B cell (primary cell): ENCODE data around the gene KLHL22. TPM values are rescaled to one million over a fixed set of nuclear protein-coding genes. Genes with fewer than 3 reads are reported as not detected.
"Not testable (repeated sequence)": the region's sequence is repeated elsewhere in the genome, so short reads cannot be mapped to it uniquely, and the experiment has no call there.

Source experiments
- ATAC-seq: fragments of 200-7000 bp; cut with Tn5 transposase; one replicate; pipeline ENCODE4 v1.10.0; 2021; ENCODE audit warnings: low read depth, mild to moderate bottlenecking, moderate number of reproducible peaks, moderate library complexity
- CTCF ChIA-PET: fragments of 350-600 bp; sonication (Branson Sonifier 250); formaldehyde crosslinking; loops from one replicate; lab custom pipeline; 2021; ENCODE audit warnings: antibody characterized with exemption, inconsistent platforms; lab: Charles Lee
- POLR2A ChIA-PET: fragments of 350-600 bp; sonication (Branson Sonifier 250); formaldehyde crosslinking; loops from one replicate; lab custom pipeline; 2021; ENCODE audit warnings: antibody characterized with exemption; lab: Charles Lee
- DNase-seq: peaks from one replicate; pipeline ENCODE4 v3.0.0; 2013
- H2AFZ ChIP-seq: 2 replicates; pipeline ENCODE4 v1.6.1; 2012; ENCODE audit warnings: mild to moderate bottlenecking, low read depth, low read length; ENCODE audit not compliant: insufficient read depth, poor library complexity, severe bottlenecking
- H3K27ac ChIP-seq, 2 donors: 1 replicate in 1 of 2; 2 replicates in 1 of 2; pipeline ENCODE4 v1.5.1; 2012 to 2013; ENCODE audit warnings: low read length in 2 of 2, mild to moderate bottlenecking in 2 of 2, moderate library complexity in 1 of 2
- H3K27me3 ChIP-seq, 4 experiments: fragments of 200-600 bp in 1 of 4; sonication (generic) in 1 of 4; replicated peaks in 1 of 4; 1 replicate in 2 of 4; 2 replicates in 2 of 4; pipeline versions ENCODE4 v1.6.1 to v1.7.0; 2013 to 2016; ENCODE audit warnings: low read length in 3 of 4, mild to moderate bottlenecking in 2 of 4, mixed read lengths in 1 of 4, moderate library complexity in 1 of 4; ENCODE audit not compliant: insufficient read depth in 4 of 4, control insufficient read depth in 3 of 4; ENCODE audit errors: control extremely low read depth in 1 of 4
- H3K36me3 ChIP-seq, 2 experiments: replicated peaks in 1 of 2; 1 replicate in 1 of 2; 2 replicates in 1 of 2; pipeline versions ENCODE4 v1.6.1 to v1.7.1; 2013; ENCODE audit warnings: low read length in 1 of 2; ENCODE audit not compliant: insufficient read depth in 2 of 2, control insufficient read depth in 1 of 2; ENCODE audit errors: control extremely low read depth in 1 of 2, extremely low read depth in 1 of 2
- H3K4me1 ChIP-seq, 2 donors: fragments of 200-600 bp in 1 of 2; sonication (generic) in 1 of 2; 1 replicate in 1 of 2; 2 replicates in 1 of 2; pipeline versions ENCODE4 v1.5.1 to v1.6.1; 2013 to 2017; ENCODE audit warnings: low read length in 2 of 2; ENCODE audit not compliant: control insufficient read depth in 2 of 2, insufficient read depth in 2 of 2
- H3K4me2 ChIP-seq: replicated peaks from 2 replicates; pipeline ENCODE3; 2012; ENCODE audit warnings: mild to moderate bottlenecking, low read depth, low read length; ENCODE audit not compliant: poor library complexity, severe bottlenecking
- H3K4me3 ChIP-seq, 5 experiments: fragments of 200-600 bp in 1 of 5; sonication (generic) in 1 of 5; 1 replicate in 3 of 5; 2 replicates in 2 of 5; pipeline versions ENCODE4 v1.5.1 to v1.7.0; 2011 to 2016; ENCODE audit warnings: low read length in 4 of 5, mild to moderate bottlenecking in 4 of 5, low read depth in 2 of 5, control low read depth in 1 of 5, moderate library complexity in 1 of 5; ENCODE audit not compliant: insufficient read depth in 1 of 5; ENCODE audit errors: control extremely low read depth in 1 of 5, extremely low read depth in 1 of 5
- H3K79me2 ChIP-seq: fragments of 200-600 bp; sonication (generic); one replicate; pipeline ENCODE4 v1.6.0; 2016; ENCODE audit warnings: low read length; ENCODE audit not compliant: control insufficient read depth, insufficient read depth
- H3K9ac ChIP-seq: fragments of 200-600 bp; sonication (generic); 2 replicates; pipeline ENCODE4 v1.6.1; 2017; ENCODE audit warnings: mild to moderate bottlenecking, low read length, moderate library complexity
- H3K9me3 ChIP-seq, 3 donors: one replicate each; pipeline versions ENCODE4 v1.6.1 to v1.7.1; 2013; ENCODE audit warnings: low read length in 2 of 3; ENCODE audit not compliant: control insufficient read depth in 2 of 3, insufficient read depth in 1 of 3; ENCODE audit errors: control extremely low read depth in 1 of 3
- H4K20me1 ChIP-seq: 2 replicates; pipeline ENCODE4 v1.6.0; 2012; ENCODE audit warnings: mild to moderate bottlenecking, low read length; ENCODE audit not compliant: insufficient read depth, control insufficient read depth, poor library complexity, severe bottlenecking
- H3K27ac Mint-ChIP-seq: one replicate; pipeline ENCODE4 v1.8.0; 2021; ENCODE audit warnings: mixed read lengths
- H3K27me3 Mint-ChIP-seq: one replicate; pipeline ENCODE4 v1.8.0; 2021; ENCODE audit warnings: mixed read lengths
- H3K4me1 Mint-ChIP-seq: one replicate; pipeline ENCODE4 v1.8.0; 2021; ENCODE audit warnings: mixed read lengths
- H3K4me3 Mint-ChIP-seq: one replicate; pipeline ENCODE4 v1.8.0; 2021; ENCODE audit warnings: mixed read lengths
- H3K9me3 Mint-ChIP-seq: one replicate; pipeline ENCODE4 v1.8.0; 2022; ENCODE audit warnings: mixed read lengths; ENCODE audit not compliant: insufficient read depth
- EZH2 ChIP-seq: IDR thresholded peaks from 2 replicates; pipeline ENCODE4 v1.6.1; 2012; ENCODE audit warnings: borderline replicate concordance, low read depth, mild to moderate bottlenecking, moderate library complexity, low read length; ENCODE audit not compliant: insufficient read depth, poor library complexity, severe bottlenecking
- WGBS: methylation state at CpG from one replicate; pipeline ENCODE4 v1.1.5; 2013; ENCODE audit warnings: missing lambda C conversion rate; ENCODE audit not compliant: insufficient coverage; 5-methylcytosine and 5-hydroxymethylcytosine counted together
- intact Hi-C: fragments of 100-400 bp; cut with micrococcal nuclease; formaldehyde crosslinking; loops from one replicate; pipeline ENCODE4 v1.10.0; 2022
- polyA plus RNA-seq: library from polyadenylated mRNA; depleted of rRNA; stranded (reverse); fragments of >200 nt; gene quantifications from 2 replicates; pipeline ENCODE4 v1.2.3, GENCODE V29; 2012
- total RNA-seq, 2 donors: library from RNA; stranded (reverse); fragments of 120-200 nt in 1 of 2; gene quantifications; 1 replicate in 1 of 2; 2 replicates in 1 of 2; pipeline versions ENCODE4 v1.2.3 to v1.2.4, GENCODE V29; 2013 to 2022
- TF ChIP-seq, protein P1 (sequence below): fragments of 200-600 bp; IDR thresholded peaks from one replicate; pipeline ENCODE4 v1.8.0; 2022; ENCODE audit warnings: antibody characterized with exemption, mild to moderate bottlenecking

Gene KLHL22
- total and polyA plus RNA-seq, 2 donors (not counting 1 experiment from before 2014, with no cell fraction given): 37.0 to 45.6 TPM

GRCh38 chr22:20418211-20418788, 77.3 kb downstream of the KLHL22 start:
- ChIA-PET POLR2A (interaction anchor here (0.6 to 1.5 kb wide), 3 partner anchors 38 to 118 kb away, joined by 5 to 11 read pairs (median 5); no protein-coding TSS in a partner anchor), CTCF (interaction anchor here (0.5 to 5.1 kb wide), 45 partner anchors 9 to 366 kb away, joined by 3 to 96 read pairs (median 5); partner anchors contain the start of genes KLHL22, MED15 and ZNF74)
- Mint-ChIP-seq H3K27me3 (peaks cover under 1% of the 10 kb centered on the region), H3K27ac (no peak overlapping the region), H3K9me3 (no peaks in the 10 kb centered on the region), H3K4me3 (peak overlapping the region; percentile 77), H3K4me1 (peaks cover 4% of the 10 kb centered on the region)
- no peak for TF ChIP-seq EZH2
- TF ChIP-seq, protein P1, sequence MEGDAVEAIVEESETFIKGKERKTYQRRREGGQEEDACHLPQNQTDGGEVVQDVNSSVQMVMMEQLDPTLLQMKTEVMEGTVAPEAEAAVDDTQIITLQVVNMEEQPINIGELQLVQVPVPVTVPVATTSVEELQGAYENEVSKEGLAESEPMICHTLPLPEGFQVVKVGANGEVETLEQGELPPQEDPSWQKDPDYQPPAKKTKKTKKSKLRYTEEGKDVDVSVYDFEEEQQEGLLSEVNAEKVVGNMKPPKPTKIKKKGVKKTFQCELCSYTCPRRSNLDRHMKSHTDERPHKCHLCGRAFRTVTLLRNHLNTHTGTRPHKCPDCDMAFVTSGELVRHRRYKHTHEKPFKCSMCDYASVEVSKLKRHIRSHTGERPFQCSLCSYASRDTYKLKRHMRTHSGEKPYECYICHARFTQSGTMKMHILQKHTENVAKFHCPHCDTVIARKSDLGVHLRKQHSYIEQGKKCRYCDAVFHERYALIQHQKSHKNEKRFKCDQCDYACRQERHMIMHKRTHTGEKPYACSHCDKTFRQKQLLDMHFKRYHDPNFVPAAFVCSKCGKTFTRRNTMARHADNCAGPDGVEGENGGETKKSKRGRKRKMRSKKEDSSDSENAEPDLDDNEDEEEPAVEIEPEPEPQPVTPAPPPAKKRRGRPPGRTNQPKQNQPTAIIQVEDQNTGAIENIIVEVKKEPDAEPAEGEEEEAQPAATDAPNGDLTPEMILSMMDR: peak; percentile 86
- Histone ChIP-seq H3K79me2 (no peaks in the 10 kb centered on the region), H3K4me3 (peak overlapping the region in 3 of 5 experiments; percentile 37 to 50 (median 45)), H3K4me1 (peaks cover 0 to 5% of the 10 kb centered on the region in 2 donors), H3K27ac (no peak overlapping the region), H4K20me1 (no peaks in the 10 kb centered on the region), H3K27me3 (peaks cover 0 to 5% (median 2%) of the 10 kb centered on the region in 4 experiments), H2AFZ (peak overlapping the region; percentile 84), H3K9ac (peak overlapping the region; percentile 43), H3K9me3 (no peaks in the 10 kb centered on the region), H3K4me2 (peak overlapping the region; percentile 78), H3K36me3 (no peaks in the 10 kb centered on the region)
- intact Hi-C loops: loop anchor here (1.0 to 2.0 kb wide), 5 partner anchors 11 to 367 kb away; no protein-coding TSS in a partner anchor
- DNase-seq: peak; percentile 86
- peak; percentile 80 for ATAC-seq
- 22% methylated on average over 40 of the region's 42 CpGs for WGBS

- H3K4me3 Mint-ChIP-seq, ATAC-seq, H3K9me3 ChIP-seq, DNase-seq, H3K27ac ChIP-seq, H3K27ac Mint-ChIP-seq, H3K9ac ChIP-seq, H3K27me3 Mint-ChIP-seq, H3K79me2 ChIP-seq, intact Hi-C loops, H3K9me3 Mint-ChIP-seq, H2AFZ ChIP-seq, H3K36me3 ChIP-seq, H3K4me1 ChIP-seq, H3K4me2 ChIP-seq, H4K20me1 ChIP-seq, POLR2A ChIA-PET, H3K4me1 Mint-ChIP-seq, H3K27me3 ChIP-seq, H3K4me3 ChIP-seq: not testable (repeated sequence)
- WGBS: 60% methylated on average over 1 of the region's 3 CpGs
- CTCF ChIA-PET: interaction anchor here (1.9 to 5.1 kb wide), 2 partner anchors 41 to 48 kb away, joined by 5 to 96 read pairs; no protein-coding TSS in a partner anchor
These were observed 79.9 kb downstream of the KLHL22 start for GRCh38 chr22:20415699-20416098.

- CTCF ChIA-PET: interaction anchor here (1.9 to 5.1 kb wide), 2 partner anchors 41 to 48 kb away, joined by 5 to 96 read pairs; no protein-coding TSS in a partner anchor
These were observed 80.4 kb downstream of the KLHL22 start for GRCh38 chr22:20415241-20415640.

More at GRCh38 chr22:20415241-20415640, 80.4 kb downstream of the KLHL22 start:
- H3K9ac ChIP-seq, H3K9me3 Mint-ChIP-seq, H2AFZ ChIP-seq, H3K9me3 ChIP-seq, H3K4me3 Mint-ChIP-seq, H3K27me3 ChIP-seq, H3K27me3 Mint-ChIP-seq, H3K4me2 ChIP-seq, H3K4me3 ChIP-seq, H3K4me1 ChIP-seq, ATAC-seq, intact Hi-C loops, DNase-seq, H3K27ac Mint-ChIP-seq, H3K36me3 ChIP-seq, POLR2A ChIA-PET, H3K4me1 Mint-ChIP-seq, H4K20me1 ChIP-seq, H3K27ac ChIP-seq, H3K79me2 ChIP-seq: not testable (repeated sequence)
- no CpG with 5 or more reads among the region's 3 CpGs for WGBS
